Neural cell (in vitro differentiated cells): ENCODE results near the gene THADA. TPM values are rescaled to one million over a fixed set of nuclear protein-coding genes. Genes with fewer than 3 reads are reported as not detected.

Source experiments
- H2AFZ ChIP-seq: fragments of 200-600, 300-800 bp; sonication (generic), shearing (Covaris generic); 2 replicates; pipeline ENCODE4 v1.6.0; 2014; ENCODE audit warnings: low read depth, mild to moderate bottlenecking, antibody characterized with exemption, low read length, moderate library complexity
- H3F3A ChIP-seq: fragments of 200-600 bp; shearing (Covaris generic); 2 replicates; pipeline ENCODE4 v1.6.1; 2016; ENCODE audit warnings: mild to moderate bottlenecking, moderate library complexity, mixed read lengths, antibody characterized with exemption, low read length; ENCODE audit not compliant: insufficient read depth, poor library complexity, severe bottlenecking
- H3K27ac ChIP-seq: fragments of 200-600, 300-800 bp; sonication (generic), shearing (Covaris generic); 2 replicates; pipeline ENCODE4 v1.5.1; 2014; ENCODE audit warnings: mild to moderate bottlenecking, low read length, moderate library complexity
- H3K27me3 ChIP-seq: fragments of 300-800, 200-600 bp; sonication (generic), shearing (Covaris generic); 2 replicates; pipeline ENCODE4 v1.6.0; 2014; ENCODE audit warnings: mild to moderate bottlenecking, low read depth, low read length, moderate library complexity; ENCODE audit not compliant: insufficient read depth
- H3K36me3 ChIP-seq: fragments of 300-800, 200-600 bp; sonication (generic), shearing (Covaris generic); 2 replicates; pipeline ENCODE4 v1.5.1; 2014; ENCODE audit warnings: mild to moderate bottlenecking, antibody characterized with exemption, low read length, moderate library complexity; ENCODE audit not compliant: insufficient read depth
- H3K4me2 ChIP-seq: fragments of 300-800, 200-600 bp; sonication (generic), shearing (Covaris generic); 2 replicates; pipeline ENCODE4 v1.6.0; 2014; ENCODE audit warnings: mild to moderate bottlenecking, low read length
- H3K4me3 ChIP-seq: fragments of 300-800, 200-600 bp; sonication (generic), shearing (Covaris generic); 2 replicates; pipeline ENCODE4 v1.5.1; 2014; ENCODE audit warnings: mild to moderate bottlenecking, low read length, moderate library complexity
- H3K79me2 ChIP-seq: fragments of 200-600 bp; shearing (Covaris generic); replicated peaks from 2 replicates; pipeline ENCODE4 v1.6.0; 2014; ENCODE audit warnings: mild to moderate bottlenecking, low read length, moderate library complexity; ENCODE audit not compliant: insufficient read depth
- H3K9ac ChIP-seq: fragments of 300-800, 200-600 bp; sonication (generic), shearing (Covaris generic); 2 replicates; pipeline ENCODE4 v1.6.1; 2016; ENCODE audit warnings: mild to moderate bottlenecking, low read length, mixed read lengths
- H3K9me2 ChIP-seq: fragments of 200-600 bp; shearing (Covaris generic); 2 replicates; pipeline ENCODE4 v1.6.1; 2016; ENCODE audit warnings: mild to moderate bottlenecking, low read length, mixed read lengths; ENCODE audit not compliant: insufficient read depth
- H3K9me3 ChIP-seq: fragments of 200-600, 300-800 bp; sonication (generic), shearing (Covaris generic); 2 replicates; pipeline ENCODE4 v1.6.1; 2016; ENCODE audit warnings: mild to moderate bottlenecking, mixed run types, low read length, moderate library complexity, mixed read lengths
- H4K20me1 ChIP-seq: fragments of 200-600 bp; shearing (Covaris generic); 2 replicates; pipeline ENCODE4 v1.6.1; 2016; ENCODE audit warnings: mild to moderate bottlenecking, mixed run types; ENCODE audit not compliant: insufficient read depth
- CTCF ChIP-seq: fragments of 450-650 bp; IDR thresholded peaks from 2 replicates; pipeline ENCODE4 v1.5.1; 2014; ENCODE audit warnings: antibody characterized with exemption, mild to moderate bottlenecking, moderate library complexity; ENCODE audit not compliant: poor library complexity, severe bottlenecking
- EP300 ChIP-seq: fragments of 450-650 bp; conservative IDR thresholded peaks from 2 replicates; pipeline ENCODE4 v1.6.1; 2014; ENCODE audit warnings: antibody characterized with exemption, mild to moderate bottlenecking, moderate library complexity; ENCODE audit not compliant: poor library complexity, severe bottlenecking
- EZH2 ChIP-seq: fragments of 200-600, 300-800 bp; shearing (Covaris generic), sonication (generic); IDR thresholded peaks from 2 replicates; pipeline ENCODE4 v1.6.1; 2014; ENCODE audit warnings: antibody characterized with exemption, low read length, borderline replicate concordance, mild to moderate bottlenecking; ENCODE audit not compliant: insufficient read depth, poor library complexity, severe bottlenecking
- MXI1 ChIP-seq: fragments of 450-650 bp; conservative IDR thresholded peaks from 2 replicates; pipeline ENCODE4 v1.6.1; 2014; ENCODE audit warnings: antibody characterized with exemption, mild to moderate bottlenecking; ENCODE audit not compliant: poor library complexity, severe bottlenecking
- POLR2AphosphoS5 ChIP-seq: IDR thresholded peaks from 2 replicates; pipeline ENCODE4 v1.6.1; 2012
- RAD21 ChIP-seq: fragments of 450-650 bp; conservative IDR thresholded peaks from 2 replicates; pipeline ENCODE4 v1.6.1; 2014; ENCODE audit warnings: antibody characterized with exemption, mild to moderate bottlenecking, moderate library complexity
- REST ChIP-seq: IDR thresholded peaks from 2 replicates; pipeline ENCODE4 v1.6.1; 2012; ENCODE audit warnings: borderline replicate concordance
- SMC3 ChIP-seq: fragments of 450-650 bp; conservative IDR thresholded peaks from 2 replicates; pipeline ENCODE4 v1.6.1; 2014; ENCODE audit warnings: antibody characterized with exemption, mild to moderate bottlenecking, moderate library complexity; ENCODE audit not compliant: poor library complexity
- TAF1 ChIP-seq: IDR thresholded peaks from 2 replicates; pipeline ENCODE4 v1.6.1; 2012; ENCODE audit warnings: low read depth
- polyA plus RNA-seq: library from polyadenylated mRNA; depleted of rRNA; stranded (reverse); fragments of >200 nt; gene quantifications from 2 replicates; pipeline ENCODE4 v1.2.3, GENCODE V29; 2014

Gene THADA
- polyA plus RNA-seq, 1 donor from 2014 or later = 8.5 TPM

- no peaks in the 10 kb centered on the region for H3K36me3 ChIP-seq
- H3K9me3 ChIP-seq = no peaks in the 10 kb centered on the region
- H3K79me2 ChIP-seq = no peaks in the 10 kb centered on the region
- H3K9ac ChIP-seq = no peak overlapping the region
- no peaks in the 10 kb centered on the region for H4K20me1 ChIP-seq
- no peaks in the 10 kb centered on the region for H3K9me2 ChIP-seq
- H3F3A ChIP-seq = no peaks in the 10 kb centered on the region
- H2AFZ ChIP-seq = no peak overlapping the region
- TF ChIP-seq SMC3 (no peak), TAF1 (no peak), EZH2 (no peak), REST (no peak), EP300 (no peak), CTCF (no peak)
- H3K4me3 ChIP-seq = no peak overlapping the region
- H3K27ac ChIP-seq = no peak overlapping the region
- H3K4me2 ChIP-seq = no peak overlapping the region
- no peaks in the 10 kb centered on the region for H3K27me3 ChIP-seq
Observed at GRCh38 chr2:43309935-43310334, 285.9 kb downstream of the THADA start.

GRCh38 chr2:43307973-43308372 is 287.9 kb downstream of the THADA start:
- Histone ChIP-seq H3K4me2 (no peak overlapping the region), H3K9ac (no peak overlapping the region), H3K9me2 (no peaks in the 10 kb centered on the region), H3K27me3 (no peaks in the 10 kb centered on the region), H4K20me1 (no peaks in the 10 kb centered on the region), H3K79me2 (no peaks in the 10 kb centered on the region), H2AFZ (no peak overlapping the region), H3K27ac (no peak overlapping the region), H3K4me3 (no peak overlapping the region), H3K36me3 (no peaks in the 10 kb centered on the region), H3K9me3 (no peaks in the 10 kb centered on the region), H3F3A (no peaks in the 10 kb centered on the region)
- TF ChIP-seq MXI1 = no peak
- TF ChIP-seq SMC3 = no peak
- TF ChIP-seq EZH2 = no peak
- no peak for TF ChIP-seq EP300
- no peak for TF ChIP-seq POLR2AphosphoS5
- TF ChIP-seq REST = no peak
- TF ChIP-seq TAF1 = no peak
- no peak for TF ChIP-seq CTCF
- TF ChIP-seq RAD21 = no peak
